ENCODE measurements around the gene OLFM2.

Gene OLFM2

GRCh38 chr19:9857920-9858746, 78.2 kb downstream of the OLFM2 start:
- no peak for DNase-seq (ENCODE audit: low read depth, low spot score)
- H3K36me3 ChIP-seq (ENCODE audit: insufficient read depth, low read length) = peaks cover 49% of the 10 kb centered on the region; the same call in 1 of the 2 replicates
- H3K27ac ChIP-seq = no peak overlapping the region
- no peaks in the 10 kb centered on the region for H3K9me3 ChIP-seq (ENCODE audit: low read depth, low read length)
- TF ChIP-seq FOXP2 (optimal IDR thresholded peaks at IDR 0.05; ENCODE audit: control extremely low read depth, extremely low read length, insufficient read depth) = no peak
- no peak for TF ChIP-seq EZH2 (IDR thresholded peaks at IDR 0.05)
- no peak for TF ChIP-seq POLR2AphosphoS5 (IDR thresholded peaks at IDR 0.05; ENCODE audit: borderline replicate concordance, low read depth, low read length)
- H3K4me3 ChIP-seq = no peak overlapping the region
- H3K9ac ChIP-seq (ENCODE audit: insufficient read length) = no peak overlapping the region

- H3K9me3 ChIP-seq (ENCODE audit: low read depth, low read length) = no peaks in the 10 kb centered on the region
- no peak overlapping the region for H3K4me3 ChIP-seq
- H3K36me3 ChIP-seq (ENCODE audit: insufficient read depth, low read length) = peaks cover 46% of the 10 kb centered on the region; the same call in 1 of the 2 replicates
- no peak overlapping the region for H3K27ac ChIP-seq
- TF ChIP-seq POLR2AphosphoS5 (IDR thresholded peaks at IDR 0.05; ENCODE audit: borderline replicate concordance, low read depth, low read length) (no peak), EZH2 (IDR thresholded peaks at IDR 0.05) (no peak), FOXP2 (optimal IDR thresholded peaks at IDR 0.05; ENCODE audit: control extremely low read depth, extremely low read length, insufficient read depth) (no peak)
- no peak overlapping the region for H3K9ac ChIP-seq (ENCODE audit: insufficient read length)
- DNase-seq (ENCODE audit: low read depth, low spot score) = no peak
These were observed 79.1 kb downstream of the OLFM2 start for GRCh38 chr19:9857076-9857721.

- TF ChIP-seq POLR2AphosphoS5 (IDR thresholded peaks at IDR 0.05; ENCODE audit: borderline replicate concordance, low read depth, low read length) = no peak
- no peak for TF ChIP-seq EZH2 (IDR thresholded peaks at IDR 0.05)
- TF ChIP-seq FOXP2 (optimal IDR thresholded peaks at IDR 0.05; ENCODE audit: control extremely low read depth, extremely low read length, insufficient read depth) = no peak
- no peaks in the 10 kb centered on the region for H3K9me3 ChIP-seq (ENCODE audit: low read depth, low read length)
- no peak overlapping the region for H3K9ac ChIP-seq (ENCODE audit: insufficient read length)
- H3K27ac ChIP-seq = no peak overlapping the region
- H3K4me3 ChIP-seq = no peak overlapping the region
- no peak for DNase-seq (ENCODE audit: low read depth, low spot score)
- H3K36me3 ChIP-seq (ENCODE audit: insufficient read depth, low read length) = peaks cover 46% of the 10 kb centered on the region; the same call in 1 of the 2 replicates
These were observed 79.7 kb downstream of the OLFM2 start for GRCh38 chr19:9856609-9857008.

- Histone ChIP-seq H3K27ac (peak overlapping the region; percentile 2; the same call in 1 of the 2 replicates), H3K4me3 (no peak overlapping the region), H3K9ac (ENCODE audit: insufficient read length) (no peak overlapping the region), H3K9me3 (ENCODE audit: low read depth, low read length) (no peaks in the 10 kb centered on the region), H3K36me3 (ENCODE audit: insufficient read depth, low read length) (peaks cover 39% of the 10 kb centered on the region; the same call in 1 of the 2 replicates)
- no peak for TF ChIP-seq EZH2 (IDR thresholded peaks at IDR 0.05)
- no peak for TF ChIP-seq FOXP2 (optimal IDR thresholded peaks at IDR 0.05; ENCODE audit: control extremely low read depth, extremely low read length, insufficient read depth)
- TF ChIP-seq POLR2AphosphoS5 (IDR thresholded peaks at IDR 0.05; ENCODE audit: borderline replicate concordance, low read depth, low read length) = no peak
- no peak for DNase-seq (ENCODE audit: low read depth, low spot score)
These were observed 82.0 kb downstream of the OLFM2 start for GRCh38 chr19:9854282-9854846.

- Histone ChIP-seq H3K9ac (ENCODE audit: insufficient read length) (no peak overlapping the region), H3K4me3 (no peak overlapping the region), H3K9me3 (ENCODE audit: low read depth, low read length) (no peaks in the 10 kb centered on the region), H3K36me3 (ENCODE audit: insufficient read depth, low read length) (peaks cover 19% of the 10 kb centered on the region; the same call in 1 of the 2 replicates), H3K27ac (0 out of 2 replicates have a peak overlapping the region, but pooled peaks have one; percentile 2)
- TF ChIP-seq POLR2AphosphoS5 (IDR thresholded peaks at IDR 0.05; ENCODE audit: borderline replicate concordance, low read depth, low read length) (peak; percentile 32), EZH2 (IDR thresholded peaks at IDR 0.05) (no peak), FOXP2 (optimal IDR thresholded peaks at IDR 0.05; ENCODE audit: control extremely low read depth, extremely low read length, insufficient read depth) (no peak)
- DNase-seq (ENCODE audit: low read depth, low spot score) = no peak
These were observed 85.9 kb downstream of the OLFM2 start for GRCh38 chr19:9850235-9850959.

GRCh38 chr19:9849791-9850190, 86.5 kb downstream of the OLFM2 start:
- Histone ChIP-seq H3K9ac (ENCODE audit: insufficient read length) (no peak overlapping the region), H3K27ac (no peak overlapping the region), H3K36me3 (ENCODE audit: insufficient read depth, low read length) (peaks cover 18% of the 10 kb centered on the region; the same call in 1 of the 2 replicates), H3K4me3 (no peak overlapping the region), H3K9me3 (ENCODE audit: low read depth, low read length) (no peaks in the 10 kb centered on the region)
- DNase-seq (ENCODE audit: low read depth, low spot score) = no peak
- TF ChIP-seq POLR2AphosphoS5 (IDR thresholded peaks at IDR 0.05; ENCODE audit: borderline replicate concordance, low read depth, low read length) = no peak; the same call in 1 of the 2 replicates
- no peak for TF ChIP-seq FOXP2 (optimal IDR thresholded peaks at IDR 0.05; ENCODE audit: control extremely low read depth, extremely low read length, insufficient read depth)
- TF ChIP-seq EZH2 (IDR thresholded peaks at IDR 0.05) = no peak

- Histone ChIP-seq H3K36me3 (ENCODE audit: insufficient read depth, low read length) (peaks cover 15% of the 10 kb centered on the region; the same call in 1 of the 2 replicates), H3K9ac (ENCODE audit: insufficient read length) (no peak overlapping the region), H3K27ac (no peak overlapping the region), H3K4me3 (no peak overlapping the region), H3K9me3 (ENCODE audit: low read depth, low read length) (no peaks in the 10 kb centered on the region)
- DNase-seq (ENCODE audit: low read depth, low spot score) = no peak
- TF ChIP-seq FOXP2 (optimal IDR thresholded peaks at IDR 0.05; ENCODE audit: control extremely low read depth, extremely low read length, insufficient read depth) = no peak
- TF ChIP-seq POLR2AphosphoS5 (IDR thresholded peaks at IDR 0.05; ENCODE audit: borderline replicate concordance, low read depth, low read length) = no peak
- TF ChIP-seq EZH2 (IDR thresholded peaks at IDR 0.05) = no peak
These were observed 87.6 kb downstream of the OLFM2 start for GRCh38 chr19:9848762-9849161.
